ENCODE measurements around the gene LMX1A.

GRCh38 chr1:165254896-165255625 lies 101.5 kb downstream of the LMX1A start:
- no peak for TF ChIP-seq CTCF (conservative IDR thresholded peaks at IDR 0.05; ENCODE audit: low read depth in 2 of 2)
- TF ChIP-seq POLR2AphosphoS5 (IDR thresholded peaks at IDR 0.05; ENCODE audit: low read depth), result no peak
- TF ChIP-seq REST (IDR thresholded peaks at IDR 0.05; ENCODE audit: unreplicated experiment), result no peak
- TF ChIP-seq EZH2 (IDR thresholded peaks at IDR 0.05; ENCODE audit: low read depth, unreplicated experiment), result no peak
- no peak for TF ChIP-seq ZNF462 (CRISPR knock-in tag; IDR thresholded peaks at IDR 0.05)
- no peak for TF ChIP-seq EZH2phosphoT487 (IDR thresholded peaks at IDR 0.05; ENCODE audit: unreplicated experiment)

Measured in GM23338 (cell line).